ENCODE measurements around the gene DIPK1A.
"Not testable (repeated sequence)": the region's sequence is repeated elsewhere in the genome, so short reads cannot be mapped to it uniquely, and the experiment has no call there.

Gene DIPK1A

GRCh38 chr1:92913093-92913819 is 48.0 kb downstream of the DIPK1A start:
- no peak for DNase-seq

- no peak for DNase-seq
Observed at GRCh38 chr1:92910081-92910480, 51.2 kb downstream of the DIPK1A start.

- DNase-seq = no peak
Observed at GRCh38 chr1:92909321-92909720, 51.9 kb downstream of the DIPK1A start.

- DNase-seq = no peak
Observed at GRCh38 chr1:92907949-92908684, 53.1 kb downstream of the DIPK1A start.

DNA sequence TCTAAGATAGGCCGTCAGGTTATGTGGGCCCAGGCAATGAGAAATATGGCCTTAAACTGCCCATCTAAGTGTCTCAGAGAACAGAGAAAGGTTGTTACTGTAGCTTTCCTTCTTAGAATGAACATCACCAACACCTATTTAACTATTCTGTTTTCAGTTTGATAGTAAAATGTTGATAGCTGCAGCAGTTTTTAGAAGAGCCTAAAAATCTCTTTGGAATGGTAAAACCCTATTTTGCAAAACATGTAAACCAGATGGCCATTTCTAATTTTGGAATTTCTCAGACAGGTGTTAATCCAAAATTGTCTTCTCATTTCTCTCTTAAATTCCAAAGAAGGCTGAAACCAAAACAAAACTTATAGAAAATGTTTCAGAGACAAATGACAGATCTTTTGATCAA is 57.5 kb downstream of the DIPK1A start:
- DNase-seq = no peak

DNA sequence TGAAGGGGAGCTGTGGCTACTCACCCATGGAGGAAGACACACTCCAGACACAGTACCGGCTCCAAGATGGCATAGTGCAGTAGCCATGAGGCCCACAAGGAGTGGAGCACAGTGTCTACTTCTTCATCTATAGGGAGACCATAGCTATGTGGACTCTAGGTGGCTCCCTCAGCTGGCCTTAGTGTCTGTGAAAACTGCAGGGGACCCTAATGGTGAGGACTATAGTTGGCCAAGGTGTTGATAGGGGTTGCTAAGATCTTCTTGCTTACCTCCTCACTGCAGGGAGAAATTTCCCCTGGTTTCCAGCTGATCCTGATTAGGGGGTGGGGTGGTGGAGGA is 58.9 kb downstream of the DIPK1A start:
- no peak for DNase-seq

DNA sequence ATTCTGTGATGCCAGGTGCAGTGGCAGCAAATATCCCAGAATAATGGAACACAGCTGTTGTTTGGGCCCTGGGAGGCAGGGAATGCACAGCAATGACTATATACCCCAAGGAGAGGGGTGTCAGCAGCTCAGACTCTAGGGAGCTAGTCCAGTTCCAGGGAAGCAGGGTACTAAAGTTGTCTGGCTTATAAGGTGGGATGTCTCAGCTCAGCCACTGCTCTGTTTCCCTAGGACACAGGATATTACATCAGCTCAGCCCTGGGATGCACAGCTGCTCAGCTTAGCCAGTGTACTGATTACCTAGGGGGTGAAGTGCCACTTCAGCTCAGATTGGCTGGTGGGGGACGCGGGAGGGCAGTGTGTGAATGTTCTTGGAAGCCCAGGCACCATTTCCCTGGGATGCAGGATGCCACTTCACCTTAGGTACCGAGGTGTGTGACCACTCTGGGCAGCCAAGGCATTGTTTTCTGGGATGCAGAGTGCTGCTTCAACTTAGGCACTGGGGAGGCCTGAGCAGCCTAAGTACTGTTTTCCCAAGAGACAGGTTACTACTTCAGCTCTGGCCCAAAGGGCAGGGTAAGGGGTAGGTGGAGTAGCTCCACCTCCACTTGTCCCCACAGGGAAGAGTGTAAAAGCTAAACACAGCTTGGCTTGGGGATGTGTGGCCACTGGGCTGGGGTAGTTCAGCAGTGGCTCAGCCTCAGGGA is 59.4 kb downstream of the DIPK1A start:
- DNase-seq = no peak

GRCh38 chr1:92901126-92901525 is 60.1 kb downstream of the DIPK1A start:
- no peak for DNase-seq

DNA sequence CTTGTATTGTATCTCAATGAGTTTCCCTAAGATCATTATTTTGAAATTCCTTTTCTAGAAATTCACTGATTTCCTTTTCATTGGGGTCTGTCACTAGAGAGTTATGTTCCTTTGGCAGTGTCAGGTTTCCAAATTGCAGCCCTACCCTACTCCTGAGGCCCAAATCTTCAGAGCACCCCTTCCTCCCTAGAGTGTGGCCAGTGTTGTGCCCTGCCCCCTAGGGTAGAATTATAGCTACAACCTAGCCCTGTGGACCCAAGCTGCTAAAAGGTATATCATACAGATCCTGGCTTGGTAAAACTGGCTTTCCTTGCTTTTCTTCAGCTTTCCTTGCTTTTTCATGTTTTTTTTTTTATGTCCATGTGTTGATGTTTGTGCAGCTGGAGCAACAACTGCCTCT is 60.7 kb downstream of the DIPK1A start:
- DNase-seq = no peak

GRCh38 chr1:92899780-92900179 is 61.5 kb downstream of the DIPK1A start:
- no peak for DNase-seq

DNA sequence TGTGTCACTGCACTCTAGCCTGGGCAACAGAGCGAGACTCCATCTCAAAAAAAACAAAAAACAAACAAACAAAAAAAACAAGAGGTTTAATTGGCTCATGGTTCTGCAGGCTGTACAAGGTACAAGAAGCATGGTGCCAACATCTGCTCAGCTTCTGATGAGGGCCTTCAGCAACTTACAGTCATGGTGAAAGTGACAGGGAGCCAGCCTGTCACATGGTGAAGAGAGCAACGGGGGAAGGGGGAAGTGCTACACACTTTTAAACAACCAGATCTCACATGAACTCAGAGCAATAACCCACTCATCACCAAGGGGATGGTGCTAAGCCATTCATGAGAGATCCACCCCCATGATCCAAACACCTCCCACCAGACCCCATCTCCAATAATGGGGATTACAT is 63.2 kb downstream of the DIPK1A start:
- not testable (repeated sequence) for DNase-seq

DNA sequence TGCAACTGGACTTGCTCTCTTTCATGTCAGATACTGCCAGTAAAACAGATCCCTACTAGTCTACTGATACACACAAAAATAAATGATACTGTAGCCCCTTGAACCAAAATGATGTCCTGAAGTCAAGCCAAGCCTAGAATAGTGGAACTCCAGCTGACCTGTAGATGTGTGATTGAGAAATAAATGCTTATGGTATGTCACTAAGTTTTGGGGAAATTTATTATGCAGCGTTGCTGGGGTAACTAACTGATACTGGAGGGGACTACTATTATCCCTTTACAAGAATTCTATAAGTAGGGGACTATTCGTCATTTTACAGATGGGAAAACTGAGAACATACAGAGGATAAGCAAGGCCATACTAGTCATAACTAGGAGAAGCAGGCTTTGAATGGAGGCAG is 73.8 kb downstream of the DIPK1A start:
- DNase-seq = no peak

DNA sequence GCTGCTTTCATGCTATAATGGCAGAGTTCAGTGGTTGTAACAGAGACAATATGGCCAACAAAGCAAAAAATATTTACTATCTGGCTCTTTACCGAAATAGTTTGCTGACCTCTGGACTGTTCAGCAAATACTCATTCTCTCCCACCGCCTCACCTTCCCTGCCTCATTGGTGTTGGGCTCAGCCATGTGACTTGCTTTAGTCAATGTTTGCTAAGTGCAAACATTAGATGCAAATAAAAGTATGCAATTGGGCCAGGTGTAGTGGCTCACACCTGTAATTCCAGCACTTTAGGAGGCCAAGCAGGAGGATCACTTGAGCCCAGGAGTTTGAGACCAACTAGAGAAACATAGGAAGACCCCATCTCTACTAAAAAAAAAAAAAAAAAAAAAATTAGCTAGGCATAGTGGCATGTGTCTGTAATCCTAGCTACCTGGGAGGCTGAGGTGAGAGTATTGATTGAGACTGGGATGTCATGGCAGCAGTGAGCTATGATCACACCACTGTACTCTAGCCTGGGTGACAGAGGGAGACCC is 74.3 kb downstream of the DIPK1A start:
- DNase-seq = peak; percentile 41

GRCh38 chr1:92884195-92884594 is 77.1 kb downstream of the DIPK1A start:
- DNase-seq = no peak

- DNase-seq = no peak
Observed at GRCh38 chr1:92883297-92883696, 78.0 kb downstream of the DIPK1A start.

DNA sequence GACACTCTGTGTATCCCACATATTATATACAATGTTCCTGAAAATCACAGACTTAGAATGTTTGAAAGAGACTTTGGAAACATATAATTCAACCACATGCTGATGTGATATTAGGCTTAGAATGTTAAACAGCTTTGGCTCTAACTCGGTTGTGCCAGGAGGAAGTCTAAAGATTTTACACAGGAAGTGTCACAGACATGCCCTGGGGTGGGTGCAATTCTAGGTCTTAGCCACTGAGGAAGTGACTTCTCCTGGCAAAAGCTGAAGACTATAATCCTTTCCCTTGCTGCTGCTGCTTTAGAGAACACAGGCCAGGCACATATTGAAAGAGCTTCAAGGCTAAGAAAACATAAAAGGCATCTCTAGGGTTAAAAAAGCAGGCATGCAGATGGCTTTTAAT is 78.4 kb downstream of the DIPK1A start:
- DNase-seq = no peak

- DNase-seq = no peak
Observed at GRCh38 chr1:92881391-92881790, 79.9 kb downstream of the DIPK1A start.

DNA sequence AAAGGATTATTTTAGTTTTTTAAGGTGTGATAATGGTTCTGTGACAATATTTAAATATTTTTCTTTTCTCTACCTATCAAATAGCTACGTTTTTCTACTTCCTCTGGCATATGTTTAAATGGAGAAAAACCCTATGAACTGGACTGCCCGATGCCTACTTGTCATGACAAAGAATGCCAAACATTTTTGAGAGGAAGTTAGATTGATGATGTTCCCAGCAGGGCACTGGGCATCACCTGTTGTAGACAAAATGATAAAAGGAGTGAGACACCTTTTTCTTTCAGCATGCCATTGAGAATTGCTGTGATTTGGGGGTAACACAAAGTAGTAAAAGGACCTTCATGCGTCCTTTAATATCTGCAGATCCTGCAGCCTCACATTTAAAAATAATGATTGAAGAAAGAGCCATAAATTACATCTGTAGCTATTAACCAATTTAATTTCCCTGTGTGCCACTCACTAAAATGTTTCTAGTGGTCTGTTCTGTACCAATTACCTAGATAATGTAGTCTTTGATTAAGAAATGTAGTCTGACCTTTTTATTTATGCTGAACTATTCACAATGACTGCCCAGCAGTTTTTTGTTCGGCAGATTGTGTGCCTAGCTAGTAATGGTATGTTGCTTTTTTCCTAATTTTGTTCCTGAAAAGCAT is 81.8 kb downstream of the DIPK1A start:
- no peak for DNase-seq

DNA sequence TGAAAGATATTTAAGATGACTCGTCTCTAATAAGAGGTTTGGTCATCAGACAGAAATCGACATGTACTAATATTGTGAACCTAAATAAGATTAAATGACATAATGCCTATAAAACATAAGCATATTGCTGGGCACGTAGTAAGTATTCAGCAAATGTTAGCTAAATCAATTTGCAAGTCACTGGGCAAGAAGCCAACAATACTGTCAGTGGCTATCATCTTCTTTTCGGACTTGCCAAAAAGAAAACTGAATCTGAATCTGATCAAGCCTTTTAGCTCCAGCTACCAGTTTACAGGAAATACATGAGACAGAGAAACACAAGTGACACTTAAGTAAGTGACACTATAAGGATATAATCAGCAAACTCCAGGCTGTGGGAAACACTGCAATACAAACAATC is 83.5 kb downstream of the DIPK1A start:
- DNase-seq = no peak

DNA sequence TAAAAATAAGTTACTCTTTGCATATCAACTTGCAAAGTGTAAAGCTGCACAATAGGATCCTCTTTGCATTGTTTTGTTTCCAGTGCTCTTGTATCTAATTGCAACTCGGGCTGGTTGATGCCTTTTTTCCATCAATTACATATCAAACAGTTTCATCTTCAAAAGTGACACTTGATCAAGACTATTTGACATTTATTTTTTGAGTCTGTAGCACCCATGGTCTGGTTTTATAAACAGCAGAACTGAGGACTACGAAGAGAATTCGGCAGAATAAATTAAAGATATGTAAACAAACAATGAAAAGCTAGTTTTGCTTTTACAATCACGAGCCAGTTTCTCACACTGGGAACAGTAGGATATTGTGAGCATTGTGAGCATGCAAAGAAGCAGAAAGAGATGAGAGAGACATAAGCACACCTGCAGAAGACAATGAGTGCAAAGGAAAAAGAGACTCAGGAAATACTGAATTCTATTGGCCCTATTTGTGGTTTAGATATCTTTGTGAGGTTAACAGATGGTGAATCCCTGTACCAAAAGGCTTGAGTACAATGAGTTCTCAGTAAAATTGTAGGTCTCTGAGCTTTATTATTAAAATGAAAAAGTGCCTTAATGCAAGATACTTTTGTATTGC is 84.1 kb downstream of the DIPK1A start:
- peak; percentile 15 for DNase-seq

- no peak for DNase-seq
Observed at GRCh38 chr1:92876351-92876750, 84.9 kb downstream of the DIPK1A start.

DNA sequence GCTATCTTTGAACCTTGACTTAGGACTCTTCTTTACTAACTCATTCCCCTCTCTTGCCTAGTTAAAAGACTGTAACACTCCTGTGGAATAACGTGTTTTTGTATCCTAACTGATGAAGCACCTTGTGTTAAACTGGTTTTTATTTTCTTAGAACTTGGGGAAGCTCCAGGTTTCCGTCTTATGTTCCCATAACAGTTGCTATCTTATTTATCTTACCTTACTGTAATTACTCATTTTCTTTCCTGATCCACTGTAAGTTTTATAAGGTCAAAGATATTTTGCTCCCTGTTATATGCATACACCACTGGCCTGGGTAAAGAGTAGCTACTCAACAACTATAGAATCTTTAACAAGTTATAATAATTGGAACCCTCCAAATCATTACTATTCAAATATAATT is 86.3 kb downstream of the DIPK1A start:
- DNase-seq = no peak

DNA sequence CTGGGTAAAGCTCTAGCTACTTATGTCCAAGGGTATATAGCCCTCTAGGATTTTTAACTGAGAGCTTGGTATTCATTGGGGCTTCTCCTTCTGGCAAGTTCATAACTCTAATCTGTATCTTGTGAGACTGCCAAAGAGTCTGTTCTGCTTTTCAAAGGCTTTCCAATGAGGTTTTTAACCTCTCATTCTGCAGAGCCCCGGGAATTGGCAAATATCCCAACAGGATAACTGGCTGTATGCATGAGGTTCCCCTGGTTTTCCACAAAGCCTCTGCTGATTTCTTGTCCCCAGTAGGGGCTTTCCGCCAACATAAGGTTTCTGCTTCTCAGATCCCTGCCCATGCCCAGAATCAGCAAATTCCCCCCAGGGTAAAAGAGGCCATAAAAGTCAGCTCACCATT is 88.5 kb downstream of the DIPK1A start:
- no peak for DNase-seq
